CD14-positive monocyte (primary cell): ENCODE results near the gene PPFIBP1. TPM values are rescaled to one million over a fixed set of nuclear protein-coding genes. Genes with fewer than 3 reads are reported as not detected.

Experiments
- DNase-seq, 3 donors: peaks; one replicate each; pipeline ENCODE4 v3.0.0-alpha.2; 2011 to 2022
- H2AFZ ChIP-seq: 2 replicates; pipeline ENCODE4 v1.6.0; 2012; ENCODE audit warnings: mild to moderate bottlenecking, low read depth, low read length, inconsistent platforms; ENCODE audit not compliant: insufficient read depth, poor library complexity, severe bottlenecking
- H3K27ac ChIP-seq, 2 donors: 1 replicate in 1 of 2; 2 replicates in 1 of 2; pipeline ENCODE4 v1.5.1; 2012 to 2013; ENCODE audit warnings: low read length in 2 of 2, control low read depth in 1 of 2, inconsistent platforms in 1 of 2, low read depth in 1 of 2, mild to moderate bottlenecking in 1 of 2
- H3K27me3 ChIP-seq, 2 donors: one replicate each; pipeline versions ENCODE4 v1.6.0 to v1.6.1; 2011 to 2013; ENCODE audit warnings: low read length in 2 of 2; ENCODE audit not compliant: control insufficient read depth in 2 of 2, insufficient read depth in 2 of 2
- H3K36me3 ChIP-seq, 2 donors: replicated peaks in 1 of 2; 1 replicate in 1 of 2; 2 replicates in 1 of 2; pipeline versions ENCODE4 v1.5.1 to v1.6.1; 2012 to 2013; ENCODE audit warnings: low read length in 2 of 2, control low read depth in 1 of 2, inconsistent platforms in 1 of 2, mild to moderate bottlenecking in 1 of 2; ENCODE audit not compliant: insufficient read depth in 2 of 2, control insufficient read depth in 1 of 2
- H3K4me1 ChIP-seq, 2 donors: 1 replicate in 1 of 2; 2 replicates in 1 of 2; pipeline versions ENCODE4 v1.5.1 to v1.6.1; 2012 to 2013; ENCODE audit warnings: low read length in 2 of 2, control low read depth in 1 of 2, inconsistent platforms in 1 of 2, mild to moderate bottlenecking in 1 of 2, moderate library complexity in 1 of 2; ENCODE audit not compliant: insufficient read depth in 2 of 2, control insufficient read depth in 1 of 2
- H3K4me2 ChIP-seq: replicated peaks from 2 replicates; pipeline ENCODE3; 2012; ENCODE audit warnings: low read length, moderate library complexity, mild to moderate bottlenecking; ENCODE audit not compliant: poor library complexity, severe bottlenecking; ENCODE audit errors: extremely low read depth
- H3K4me3 ChIP-seq, 3 experiments: fragments of 200-600 bp in 1 of 3; sonication (generic) in 1 of 3; replicated peaks in 1 of 3; 1 replicate in 2 of 3; 2 replicates in 1 of 3; pipeline ENCODE4 v1.5.1; 2011 to 2013; ENCODE audit warnings: low read length in 3 of 3, mild to moderate bottlenecking in 3 of 3, control low read depth in 2 of 3, low read depth in 2 of 3, inconsistent platforms in 1 of 3, moderate library complexity in 1 of 3
- H3K79me2 ChIP-seq: 2 replicates; pipeline ENCODE4 v1.6.0; 2012; ENCODE audit warnings: mild to moderate bottlenecking, control low read depth, inconsistent platforms, low read length, moderate library complexity; ENCODE audit not compliant: insufficient read depth
- H3K9ac ChIP-seq: 2 replicates; pipeline ENCODE4 v1.6.0; 2017; ENCODE audit warnings: low read length, mild to moderate bottlenecking; ENCODE audit not compliant: insufficient read depth, poor library complexity, severe bottlenecking
- H3K9me3 ChIP-seq, 2 donors: replicated peaks in 1 of 2; 1 replicate in 1 of 2; 2 replicates in 1 of 2; pipeline versions ENCODE4 v1.5.1 to v1.6.1; 2012 to 2013; ENCODE audit warnings: low read length in 2 of 2, control low read depth in 1 of 2; ENCODE audit not compliant: control insufficient read depth in 1 of 2, insufficient read depth in 1 of 2
- H4K20me1 ChIP-seq: 2 replicates; pipeline ENCODE4 v1.6.0; 2012; ENCODE audit warnings: mild to moderate bottlenecking, low read length, control low read depth, moderate library complexity; ENCODE audit not compliant: insufficient read depth
- H3K27ac Mint-ChIP-seq, 7 donors: one replicate each; pipeline ENCODE4 v1.8.0; 2020; ENCODE audit warnings: mild to moderate bottlenecking in 7 of 7, mixed read lengths in 7 of 7, moderate library complexity in 6 of 7, inconsistent platforms in 2 of 7
- H3K27me3 Mint-ChIP-seq, 3 donors: one replicate each; pipeline ENCODE4 v1.8.0; 2021 to 2022; ENCODE audit warnings: low read depth in 3 of 3, mild to moderate bottlenecking in 3 of 3, mixed read lengths in 3 of 3, moderate library complexity in 3 of 3, inconsistent platforms in 1 of 3
- H3K36me3 Mint-ChIP-seq, 2 donors: one replicate each; pipeline ENCODE4 v1.8.0; 2020; ENCODE audit warnings: mixed read lengths in 2 of 2, inconsistent platforms in 1 of 2, mild to moderate bottlenecking in 1 of 2
- H3K4me1 Mint-ChIP-seq: one replicate; pipeline ENCODE4 v1.8.0; 2020; ENCODE audit warnings: mild to moderate bottlenecking, mixed read lengths
- H3K4me3 Mint-ChIP-seq, 2 donors: one replicate each; pipeline ENCODE4 v1.8.0; 2020; ENCODE audit warnings: mild to moderate bottlenecking in 2 of 2, mixed read lengths in 2 of 2, moderate library complexity in 1 of 2
- H3K9me3 Mint-ChIP-seq, 7 donors: one replicate each; pipeline ENCODE4 v1.8.0; 2020 to 2022; ENCODE audit warnings: mixed read lengths in 7 of 7, mild to moderate bottlenecking in 6 of 7, moderate library complexity in 6 of 7, inconsistent platforms in 2 of 7
- WGBS: methylation state at CpG from one replicate; pipeline ENCODE4 v1.1.5; 2013; ENCODE audit warnings: missing lambda C conversion rate; ENCODE audit not compliant: insufficient coverage; 5-methylcytosine and 5-hydroxymethylcytosine counted together
- intact Hi-C, 2 donors: fragments of 100-400 bp; cut with micrococcal nuclease; formaldehyde crosslinking; loops; one replicate each; pipeline versions ENCODE4 v1.15.0 to v1.15.1; 2023
- polyA plus RNA-seq, 3 donors: library from polyadenylated mRNA; depleted of rRNA in 1 of 3; unstranded in 2 of 3; stranded (reverse) in 1 of 3; fragments of 300-500 nt in 2 of 3; fragments of >200 nt in 1 of 3; fragmentation: Illumina TruSeq in 2 of 3; gene quantifications; 1 replicate in 2 of 3; 2 replicates in 1 of 3; pipeline ENCODE4 v1.2.3, GENCODE V29; 2012 to 2021
- TF ChIP-seq, protein P1 (sequence below): fragments of 200-600 bp; IDR thresholded peaks from one replicate; pipeline ENCODE4 v1.8.0; 2022; ENCODE audit warnings: antibody characterized with exemption, mild to moderate bottlenecking

Gene PPFIBP1
- polyA plus RNA-seq, 3 donors = 0.25 to 0.79 (median 0.53) TPM

DNA sequence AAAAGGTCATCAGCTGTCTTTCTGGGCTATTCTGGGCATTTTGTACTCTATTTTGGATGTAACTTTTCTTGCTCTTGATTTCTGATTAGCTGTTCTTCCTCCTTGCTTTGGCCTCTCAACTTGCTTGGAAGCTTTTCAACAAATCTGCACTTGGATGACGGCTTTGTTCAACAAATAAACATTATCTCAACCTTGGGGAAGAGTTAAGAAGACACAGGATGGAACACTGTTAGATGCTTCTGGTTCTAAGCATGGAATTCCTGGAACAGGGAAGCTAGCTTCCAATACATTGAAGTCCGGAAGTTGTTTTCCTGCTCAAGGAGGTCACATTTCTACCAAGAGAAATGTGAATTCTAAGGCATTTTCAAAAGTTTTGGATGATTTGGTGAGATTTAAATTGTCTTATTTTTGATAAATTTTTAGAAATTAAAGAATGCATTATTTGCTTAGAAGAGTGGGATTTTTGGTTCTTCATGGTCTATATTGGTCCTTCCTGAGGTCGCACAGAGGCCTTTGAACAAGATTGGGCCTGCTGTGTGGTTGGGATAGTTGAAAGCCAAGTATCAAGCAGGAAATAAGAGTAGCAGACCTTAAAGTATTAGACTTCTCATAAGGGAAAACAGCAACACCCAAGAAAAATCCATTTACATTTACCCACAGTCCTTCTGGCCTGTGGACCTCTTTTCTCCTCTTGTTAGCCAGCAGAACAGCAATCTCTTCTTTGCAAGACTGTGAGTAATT is 59.2 kb downstream of the PPFIBP1 start:
- Mint-ChIP-seq H3K4me3 (no peak overlapping the region), H3K27me3 (no peaks in the 10 kb centered on the region), H3K27ac (no peak overlapping the region), H3K9me3 (no peaks in the 10 kb centered on the region), H3K4me1 (peaks cover 15% of the 10 kb centered on the region), H3K36me3 (no peaks in the 10 kb centered on the region)
- TF ChIP-seq, protein P1, sequence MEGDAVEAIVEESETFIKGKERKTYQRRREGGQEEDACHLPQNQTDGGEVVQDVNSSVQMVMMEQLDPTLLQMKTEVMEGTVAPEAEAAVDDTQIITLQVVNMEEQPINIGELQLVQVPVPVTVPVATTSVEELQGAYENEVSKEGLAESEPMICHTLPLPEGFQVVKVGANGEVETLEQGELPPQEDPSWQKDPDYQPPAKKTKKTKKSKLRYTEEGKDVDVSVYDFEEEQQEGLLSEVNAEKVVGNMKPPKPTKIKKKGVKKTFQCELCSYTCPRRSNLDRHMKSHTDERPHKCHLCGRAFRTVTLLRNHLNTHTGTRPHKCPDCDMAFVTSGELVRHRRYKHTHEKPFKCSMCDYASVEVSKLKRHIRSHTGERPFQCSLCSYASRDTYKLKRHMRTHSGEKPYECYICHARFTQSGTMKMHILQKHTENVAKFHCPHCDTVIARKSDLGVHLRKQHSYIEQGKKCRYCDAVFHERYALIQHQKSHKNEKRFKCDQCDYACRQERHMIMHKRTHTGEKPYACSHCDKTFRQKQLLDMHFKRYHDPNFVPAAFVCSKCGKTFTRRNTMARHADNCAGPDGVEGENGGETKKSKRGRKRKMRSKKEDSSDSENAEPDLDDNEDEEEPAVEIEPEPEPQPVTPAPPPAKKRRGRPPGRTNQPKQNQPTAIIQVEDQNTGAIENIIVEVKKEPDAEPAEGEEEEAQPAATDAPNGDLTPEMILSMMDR = no peak
- no peaks in the 10 kb centered on the region for H4K20me1 ChIP-seq
- no peaks in the 10 kb centered on the region for H3K36me3 ChIP-seq
- 100% methylated on average over 1 of the region's 3 CpGs for WGBS
- no peaks in the 10 kb centered on the region for H3K79me2 ChIP-seq
- no peak overlapping the region for H2AFZ ChIP-seq
- no peak overlapping the region for H3K4me3 ChIP-seq
- intact Hi-C loops = no loop called here
- no peaks in the 10 kb centered on the region for H3K9me3 ChIP-seq
- peaks cover 0 to 12% of the 10 kb centered on the region in 2 donors for H3K4me1 ChIP-seq
- no peak for DNase-seq
- H3K27me3 ChIP-seq = no peaks in the 10 kb centered on the region
- H3K4me2 ChIP-seq = no peak overlapping the region
- no peak overlapping the region for H3K27ac ChIP-seq
- H3K9ac ChIP-seq = no peak overlapping the region

- no peaks in the 10 kb centered on the region for H4K20me1 ChIP-seq
- no peak overlapping the region for H3K4me3 ChIP-seq
- no peak overlapping the region for H3K4me3 Mint-ChIP-seq
- H3K27me3 Mint-ChIP-seq = no peaks in the 10 kb centered on the region
- H3K27ac ChIP-seq = no peak overlapping the region
- H3K27me3 ChIP-seq = no peaks in the 10 kb centered on the region
- no peaks in the 10 kb centered on the region for H3K79me2 ChIP-seq
- H3K4me2 ChIP-seq = no peak overlapping the region
- H3K27ac Mint-ChIP-seq = no peak overlapping the region
- no peak overlapping the region for H2AFZ ChIP-seq
- H3K9me3 ChIP-seq = no peaks in the 10 kb centered on the region
- intact Hi-C loops = no loop called here
- H3K4me1 Mint-ChIP-seq = peaks cover 18% of the 10 kb centered on the region
- peaks cover 0 to 13% of the 10 kb centered on the region in 2 donors for H3K4me1 ChIP-seq
- no peak for DNase-seq
- no peaks in the 10 kb centered on the region for H3K9me3 Mint-ChIP-seq
- H3K36me3 ChIP-seq = no peaks in the 10 kb centered on the region
- no peaks in the 10 kb centered on the region for H3K36me3 Mint-ChIP-seq
- 86% methylated on average over 5 of the region's 6 CpGs for WGBS
- no peak overlapping the region for H3K9ac ChIP-seq
- TF ChIP-seq, protein P1 = no peak
Measured at GRCh38 chr12:27583981-27584380, 60.0 kb downstream of the PPFIBP1 start.
